ENCODE results near the gene AMZ1. TPM values are rescaled to one million over a fixed set of nuclear protein-coding genes. Genes with fewer than 3 reads are reported as not detected.
"Not testable (repeated sequence)": the region's sequence is repeated elsewhere in the genome, so short reads cannot be mapped to it uniquely, and the experiment has no call there.

AMZ1 gene
- total RNA-seq, 1 experiment from 2014 or later = 0.74 TPM

DNA sequence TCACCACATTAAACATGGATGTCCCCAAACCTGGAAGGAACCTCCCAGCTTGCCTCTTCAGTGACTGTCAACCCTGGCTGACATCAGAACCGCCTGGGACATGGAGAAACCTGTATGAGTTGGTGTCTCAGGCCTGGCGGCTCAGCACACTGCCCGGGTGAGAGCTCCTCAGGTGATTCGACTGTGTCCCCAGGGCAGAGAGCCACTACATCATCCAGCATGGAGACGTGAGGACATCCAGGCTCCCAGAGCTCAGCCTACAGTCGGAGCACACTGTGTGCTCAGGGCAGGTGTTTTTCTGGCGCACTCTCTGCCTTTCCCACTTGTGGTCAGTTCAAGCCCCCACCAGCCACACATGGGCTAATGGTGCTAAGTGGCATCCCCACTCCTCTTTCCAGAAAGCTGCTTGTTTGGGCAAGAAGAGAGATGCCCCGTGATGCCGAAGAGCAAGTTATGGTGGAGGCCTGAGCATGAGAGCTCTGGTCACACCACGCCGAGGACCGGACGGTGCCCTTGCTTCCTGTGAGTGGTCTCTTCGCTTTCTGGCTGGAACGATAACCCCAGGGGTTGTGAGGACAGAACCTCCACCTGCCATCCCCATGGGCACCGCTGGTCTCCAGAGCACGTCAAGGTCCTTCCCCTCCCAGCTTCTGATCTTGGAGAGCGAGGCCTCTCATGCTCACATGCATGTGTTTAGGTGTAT, 38.5 kb downstream of the AMZ1 start:
- Histone ChIP-seq H2BK20ac (ENCODE audit: low read depth, low read length, poor library complexity, severe bottlenecking) (no peak overlapping the region), H3K9ac (ENCODE audit: extremely low read depth, insufficient read length, low read length) (no peak overlapping the region), H3K27me3 (ENCODE audit: insufficient read depth, low read length) (no peaks in the 10 kb centered on the region), H3K23me2 (ENCODE audit: insufficient read length, low read depth, low read length, poor library complexity, severe bottlenecking) (no peaks in the 10 kb centered on the region), H3K14ac (ENCODE audit: insufficient read depth, low read length) (no peak overlapping the region; the same call in 1 of the 2 replicates), H2BK15ac (ENCODE audit: low read depth, low read length) (no peak overlapping the region), H4K8ac (replicated peaks; ENCODE audit: insufficient read length, low read depth, low read length) (no peak overlapping the region), H3K4me1 (ENCODE audit: insufficient read depth, low read length) (no peaks in the 10 kb centered on the region), H3K4me2 (ENCODE audit: insufficient read depth, insufficient read length, low read length) (no peak overlapping the region), H3K79me1 (ENCODE audit: insufficient read depth, low read depth, low read length, poor library complexity, severe bottlenecking) (no peaks in the 10 kb centered on the region), H2AFZ (ENCODE audit: low read length) (no peak overlapping the region), H2BK5ac (ENCODE audit: insufficient read length, low read length) (no peak overlapping the region), H3T11ph (ENCODE audit: low read length) (no peak overlapping the region), H3K56ac (ENCODE audit: insufficient read length, low read depth, low read length) (no peak overlapping the region), H3K9me3 (ENCODE audit: control insufficient read depth, low read depth, low read length) (no peaks in the 10 kb centered on the region), H3K23ac (ENCODE audit: insufficient read length, low read depth, low read length) (no peak overlapping the region), H2AK5ac (ENCODE audit: insufficient read length, low read length) (no peak overlapping the region), H3K18ac (ENCODE audit: insufficient read length, low read depth, low read length) (no peak overlapping the region), H3K4ac (ENCODE audit: low read depth, low read length) (no peak overlapping the region), H2BK12ac (ENCODE audit: insufficient read length, low read depth, low read length) (no peak overlapping the region), H2BK120ac (ENCODE audit: low read depth, low read length, poor library complexity, severe bottlenecking) (no peak overlapping the region), H4K20me1 (ENCODE audit: control insufficient read depth, insufficient read depth, insufficient read length) (no peaks in the 10 kb centered on the region), H3K79me2 (ENCODE audit: insufficient read depth, low read length) (no peaks in the 10 kb centered on the region), H4K5ac (ENCODE audit: insufficient read length, low read depth, low read length) (no peak overlapping the region), H3K27ac (ENCODE audit: insufficient read length, low read depth, low read length) (no peak overlapping the region), H4K91ac (ENCODE audit: insufficient read length, low read depth, low read length) (no peak overlapping the region)
- TF ChIP-seq, protein P1, sequence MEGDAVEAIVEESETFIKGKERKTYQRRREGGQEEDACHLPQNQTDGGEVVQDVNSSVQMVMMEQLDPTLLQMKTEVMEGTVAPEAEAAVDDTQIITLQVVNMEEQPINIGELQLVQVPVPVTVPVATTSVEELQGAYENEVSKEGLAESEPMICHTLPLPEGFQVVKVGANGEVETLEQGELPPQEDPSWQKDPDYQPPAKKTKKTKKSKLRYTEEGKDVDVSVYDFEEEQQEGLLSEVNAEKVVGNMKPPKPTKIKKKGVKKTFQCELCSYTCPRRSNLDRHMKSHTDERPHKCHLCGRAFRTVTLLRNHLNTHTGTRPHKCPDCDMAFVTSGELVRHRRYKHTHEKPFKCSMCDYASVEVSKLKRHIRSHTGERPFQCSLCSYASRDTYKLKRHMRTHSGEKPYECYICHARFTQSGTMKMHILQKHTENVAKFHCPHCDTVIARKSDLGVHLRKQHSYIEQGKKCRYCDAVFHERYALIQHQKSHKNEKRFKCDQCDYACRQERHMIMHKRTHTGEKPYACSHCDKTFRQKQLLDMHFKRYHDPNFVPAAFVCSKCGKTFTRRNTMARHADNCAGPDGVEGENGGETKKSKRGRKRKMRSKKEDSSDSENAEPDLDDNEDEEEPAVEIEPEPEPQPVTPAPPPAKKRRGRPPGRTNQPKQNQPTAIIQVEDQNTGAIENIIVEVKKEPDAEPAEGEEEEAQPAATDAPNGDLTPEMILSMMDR (conservative IDR thresholded peaks at IDR 0.05) = no peak
- peaks cover 2 to 4% of the 10 kb centered on the region in 2 experiments; a peak in 2 of 4 replicates for H3K4me1 Mint-ChIP-seq
- H3K4me3 Mint-ChIP-seq = no peak overlapping the region
- H3K27ac Mint-ChIP-seq = peak overlapping the region; percentile 20 to 47 (median 34); a peak in 3 of 7 replicates
- H3K27me3 Mint-ChIP-seq (ENCODE audit: low read depth) = no peaks in the 10 kb centered on the region
- DNase-seq = no peak
- no CpG with 5 or more reads among the region's 18 CpGs for WGBS (ENCODE audit: extremely low coverage, insufficient read length, low lambda C conversion rate)
- no peaks in the 10 kb centered on the region for H3K9me3 Mint-ChIP-seq
- H3K36me3 Mint-ChIP-seq (ENCODE audit: insufficient read depth in 1 of 3, low read depth in 3 of 3) = peaks cover 35 to 58% (median 44%) of the 10 kb centered on the region in 3 experiments; a peak in 6 of 7 replicates

DNA sequence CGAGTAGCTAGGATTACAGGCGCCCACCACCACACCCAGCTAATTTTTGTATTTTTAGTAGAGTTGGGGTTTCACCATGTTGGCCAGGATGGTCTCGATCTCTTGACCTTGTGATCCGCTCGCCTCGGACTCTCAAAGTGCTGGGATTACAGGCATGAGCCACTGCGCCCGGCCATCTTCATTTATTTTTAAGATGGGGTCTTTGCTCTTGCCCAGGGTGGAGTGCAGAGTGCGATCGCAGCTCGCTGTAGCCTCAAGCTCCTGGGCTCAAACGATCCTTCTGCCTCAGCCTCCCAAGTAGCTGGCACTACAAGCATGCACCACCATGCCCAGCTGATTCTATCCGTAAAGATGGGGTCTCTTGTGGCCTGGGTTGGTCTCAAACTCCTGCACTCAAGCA, 39.2 kb downstream of the AMZ1 start:
- H3K4me3 Mint-ChIP-seq = not testable (repeated sequence)
- no CpG with 5 or more reads among the region's 13 CpGs for WGBS (ENCODE audit: extremely low coverage, insufficient read length, low lambda C conversion rate)

More for the DNA sequence above, 39.2 kb downstream of the AMZ1 start:
- H3K36me3 Mint-ChIP-seq (ENCODE audit: insufficient read depth in 1 of 3, low read depth in 3 of 3) = peaks cover 40 to 65% (median 51%) of the 10 kb centered on the region in 3 experiments; a peak in 6 of 7 replicates
- H2BK5ac ChIP-seq (ENCODE audit: insufficient read length, low read length); H3K56ac ChIP-seq (ENCODE audit: insufficient read length, low read depth, low read length); H3K27me3 Mint-ChIP-seq (ENCODE audit: low read depth); H3K18ac ChIP-seq (ENCODE audit: insufficient read length, low read depth, low read length); H3K9ac ChIP-seq (ENCODE audit: extremely low read depth, insufficient read length, low read length); H3K4me1 ChIP-seq (ENCODE audit: insufficient read depth, low read length); H3K4me1 Mint-ChIP-seq; H3K14ac ChIP-seq (ENCODE audit: insufficient read depth, low read length); H4K91ac ChIP-seq (ENCODE audit: insufficient read length, low read depth, low read length); H3K4ac ChIP-seq (ENCODE audit: low read depth, low read length); H3K23ac ChIP-seq (ENCODE audit: insufficient read length, low read depth, low read length); H3T11ph ChIP-seq (ENCODE audit: low read length); H4K5ac ChIP-seq (ENCODE audit: insufficient read length, low read depth, low read length); DNase-seq; H3K27me3 ChIP-seq (ENCODE audit: insufficient read depth, low read length); H2BK120ac ChIP-seq (ENCODE audit: low read depth, low read length, poor library complexity, severe bottlenecking); H2BK15ac ChIP-seq (ENCODE audit: low read depth, low read length); H3K9me3 ChIP-seq (ENCODE audit: control insufficient read depth, low read depth, low read length); H4K8ac ChIP-seq (replicated peaks; ENCODE audit: insufficient read length, low read depth, low read length); H3K27ac ChIP-seq (ENCODE audit: insufficient read length, low read depth, low read length); H2BK12ac ChIP-seq (ENCODE audit: insufficient read length, low read depth, low read length); H3K79me1 ChIP-seq (ENCODE audit: insufficient read depth, low read depth, low read length, poor library complexity, severe bottlenecking); H3K23me2 ChIP-seq (ENCODE audit: insufficient read length, low read depth, low read length, poor library complexity, severe bottlenecking); H2BK20ac ChIP-seq (ENCODE audit: low read depth, low read length, poor library complexity, severe bottlenecking); H2AK5ac ChIP-seq (ENCODE audit: insufficient read length, low read length); H2AFZ ChIP-seq (ENCODE audit: low read length); H4K20me1 ChIP-seq (ENCODE audit: control insufficient read depth, insufficient read depth, insufficient read length); H3K27ac Mint-ChIP-seq; H3K9me3 Mint-ChIP-seq; H3K4me2 ChIP-seq (ENCODE audit: insufficient read depth, insufficient read length, low read length); H3K79me2 ChIP-seq (ENCODE audit: insufficient read depth, low read length): not testable (repeated sequence)

Measured in H9 (cell line).